Ovary (tissue), 9 donors: Measurements from ENCODE around the gene BAHCC1. TPM values are rescaled to one million over a fixed set of nuclear protein-coding genes. Genes with fewer than 3 reads are reported as not detected.

ENCODE experiments used
- DNase-seq, 5 donors: peaks; one replicate each; pipeline ENCODE4 v3.0.0-alpha.2; 2019 to 2020
- H3K27ac ChIP-seq, 2 donors: fragments of 200-600 bp; one replicate each; pipeline versions ENCODE4 v1.5.1 to v1.8.0; 2019 to 2022
- H3K27me3 ChIP-seq: fragments of 200-600 bp; one replicate; pipeline ENCODE4 v1.8.0; 2022
- H3K36me3 ChIP-seq: fragments of 200-600 bp; sonication (generic); one replicate; pipeline ENCODE4 v1.5.1; 2019
- H3K4me1 ChIP-seq: one replicate; pipeline ENCODE4 v1.8.1; 2013; ENCODE audit warnings: mild to moderate bottlenecking, moderate library complexity; ENCODE audit not compliant: insufficient read depth
- H3K4me3 ChIP-seq: fragments of 200-600 bp; sonication (generic); one replicate; pipeline ENCODE4 v1.5.1; 2017
- H3K9me3 ChIP-seq, 2 donors: fragments of 200-600 bp in 1 of 2; sonication (generic) in 1 of 2; one replicate each; pipeline versions ENCODE4 v1.5.1 to v1.8.1; 2013 to 2019; ENCODE audit warnings: mild to moderate bottlenecking in 1 of 2, moderate library complexity in 1 of 2
- CTCF ChIP-seq, 3 donors: fragments of 450-650 bp in 2 of 3; fragments of 200-600 bp in 1 of 3; IDR thresholded peaks; one replicate each; pipeline versions ENCODE4 v1.5.1 to v1.8.0; 2016 to 2022; ENCODE audit warnings: antibody characterized with exemption in 3 of 3, mild to moderate bottlenecking in 1 of 3
- EP300 ChIP-seq: sonication (generic); formaldehyde crosslinking; IDR thresholded peaks from one replicate; pipeline ENCODE4 v1.6.1; 2017; ENCODE audit warnings: antibody characterized with exemption
- POLR2A ChIP-seq: fragments of 450-650 bp; IDR thresholded peaks from one replicate; pipeline ENCODE4 v1.6.1; 2017; ENCODE audit warnings: antibody characterized with exemption, mild to moderate bottlenecking, moderate library complexity
- WGBS, 3 donors: extraction: QIAGEN DNeasy Blood & Tissue Kit in 1 of 3; methylation state at CpG; one replicate each; pipeline versions ENCODE4 v1.1.5 to v1.1.7; 2013 to 2017; 5-methylcytosine and 5-hydroxymethylcytosine counted together
- intact Hi-C, 4 donors: fragments of 100-400 bp; cut with DNase I; formaldehyde crosslinking; loops; one replicate each; pipeline versions ENCODE4 v1.11.0 to v1.15.1; 2022 to 2023
- polyA plus RNA-seq, 2 donors: library from polyadenylated mRNA; stranded (reverse); fragments of 200-250 nt in 1 of 2; fragments of 350-450 nt in 1 of 2; fragmentation: Illumina TruSeq in 1 of 2; extraction: RNeasy Lipid Tissue Mini Kit (QIAGEN cat#74804) in 1 of 2; gene quantifications; one replicate each; pipeline ENCODE4 v1.2.3, GENCODE V29; 2013 to 2014
- total RNA-seq, 7 donors: library from RNA; depleted of rRNA in 2 of 7; stranded (reverse); fragments of >200 nt in 2 of 7; fragmentation: NEBNext Ultra II Directional in 3 of 7; extraction: Animal tissue kit (Norgen Biotek cat#: 25700) in 3 of 7; gene quantifications; one replicate each; pipeline versions ENCODE4 v1.1.0 to v1.2.4, GENCODE V29; 2016 to 2023
- donor health status: DM: no; HTN: no; CAD: no; lungs with moderate emphysema.
- donor health status: DM: no; HTN: no; CAD: no.
- donor health status: Bipolar disorder and iron deficiency.
- donor health status: DM: yes; HTN: yes; CAD: no.
- donor health status: DM: no; HTN: no; CAD: no.
- donor health status: DM: yes; HTN: yes; CAD: no.

The BAHCC1 gene
- total and polyA plus RNA-seq, 9 donors = 1.9 to 31.9 (median 18.4) TPM

GRCh38 chr17:81481073-81481799 lies 86.0 kb downstream of the BAHCC1 start:
- Histone ChIP-seq H3K27ac (no peak overlapping the region), H3K9me3 (no peaks in the 10 kb centered on the region), H3K27me3 (no peaks in the 10 kb centered on the region), H3K4me3 (peak overlapping the region; percentile 41), H3K36me3 (no peaks in the 10 kb centered on the region), H3K4me1 (peaks cover 10% of the 10 kb centered on the region)
- WGBS, 3 donors = 3 to 11% (median 4%) methylated on average over 30 to 94 of the region's 94 CpGs
- intact Hi-C loops = loop anchor here (5.0 to 10.0 kb wide), 6 partner anchors 56 to 189 kb away; no protein-coding TSS in a partner anchor
- peak; percentile 73 to 85 (median 82) for DNase-seq
- no peak for TF ChIP-seq EP300
- TF ChIP-seq POLR2A = no peak

GRCh38 chr17:81481815-81482505 lies 86.7 kb downstream of the BAHCC1 start:
- DNase-seq = peak in 1 of 5 donors; percentile 39
- Histone ChIP-seq H3K27me3 (no peaks in the 10 kb centered on the region), H3K36me3 (no peaks in the 10 kb centered on the region), H3K4me1 (peaks cover 10% of the 10 kb centered on the region), H3K9me3 (no peaks in the 10 kb centered on the region), H3K27ac (no peak overlapping the region), H3K4me3 (peak overlapping the region; percentile 41)
- 50 to 64% (median 63%) methylated on average over 12 to 18 of the region's 18 CpGs for WGBS, 3 donors
- TF ChIP-seq CTCF (IDR thresholded peaks at IDR 0.05) (no peak), EP300 (no peak), POLR2A (no peak)
- intact Hi-C loops = loop anchor here (2.0 to 10.0 kb wide), 7 partner anchors 57 to 227 kb away; no protein-coding TSS in a partner anchor

- Histone ChIP-seq H3K4me3 (no peak overlapping the region), H3K9me3 (no peaks in the 10 kb centered on the region), H3K27ac (no peak overlapping the region), H3K36me3 (no peaks in the 10 kb centered on the region), H3K27me3 (no peaks in the 10 kb centered on the region), H3K4me1 (peaks cover 10% of the 10 kb centered on the region)
- 80 to 86% (median 84%) methylated on average over 11 of the region's 11 CpGs for WGBS, 3 donors
- no peak for TF ChIP-seq EP300
- TF ChIP-seq POLR2A = no peak
- intact Hi-C loops = loop anchor here (2.0 to 10.0 kb wide), 7 partner anchors 58 to 228 kb away; no protein-coding TSS in a partner anchor
- peak in 1 of 5 donors; percentile 37 for DNase-seq
Observed at GRCh38 chr17:81482673-81483072, 87.4 kb downstream of the BAHCC1 start.

GRCh38 chr17:81483085-81483861 lies 88.0 kb downstream of the BAHCC1 start:
- Histone ChIP-seq H3K27ac (no peak overlapping the region), H3K4me1 (peaks cover 10% of the 10 kb centered on the region), H3K9me3 (no peaks in the 10 kb centered on the region), H3K4me3 (no peak overlapping the region), H3K27me3 (no peaks in the 10 kb centered on the region), H3K36me3 (no peaks in the 10 kb centered on the region)
- intact Hi-C loops = loop anchor here (2.0 to 10.0 kb wide), 7 partner anchors 58 to 228 kb away; no protein-coding TSS in a partner anchor
- no peak for TF ChIP-seq EP300
- TF ChIP-seq CTCF (IDR thresholded peaks at IDR 0.05) = no peak
- WGBS, 3 donors = 70 to 78% (median 74%) methylated on average over 25 to 29 of the region's 29 CpGs
- DNase-seq = peak in 1 of 5 donors; percentile 44

GRCh38 chr17:81483862-81484194 lies 88.6 kb downstream of the BAHCC1 start:
- Histone ChIP-seq H3K27ac (no peak overlapping the region), H3K4me3 (peak overlapping the region; percentile 37), H3K9me3 (no peaks in the 10 kb centered on the region), H3K4me1 (peaks cover 10% of the 10 kb centered on the region), H3K36me3 (no peaks in the 10 kb centered on the region), H3K27me3 (no peaks in the 10 kb centered on the region)
- DNase-seq = no peak
- intact Hi-C loops = loop anchor here (2.0 to 10.0 kb wide), 8 partner anchors 59 to 231 kb away; no protein-coding TSS in a partner anchor
- TF ChIP-seq CTCF (IDR thresholded peaks at IDR 0.05) (no peak), EP300 (no peak), POLR2A (no peak)
- WGBS, 3 donors = 12 to 20% (median 13%) methylated on average over 25 to 32 of the region's 32 CpGs
